HG03039 (cell line): ENCODE results near the gene SYCE3.
A peak's percentile ranks its signal among the peaks of the same experiment; 100 is the strongest.

Source experiments
- ATAC-seq: cut with Tn5 transposase; IDR thresholded peaks from one replicate; pipeline ENCODE4 v1.9.1; 2021; ENCODE audit warnings: mild to moderate bottlenecking, moderate library complexity; ENCODE audit not compliant: unreplicated experiment

SYCE3 gene

GRCh38 chr22:50600967-50601668 is 38.4 kb upstream of the SYCE3 start:
- ATAC-seq = no peak

GRCh38 chr22:50600538-50600937 is 37.8 kb upstream of the SYCE3 start, which contains the start of gene MAPK8IP2:
Gene MAPK8IP2 (plus strand): TSS chr22:50600793. CDS start chr22:50600819, 26 bp downstream.
- ATAC-seq = no peak

GRCh38 chr22:50599816-50600455 is 37.2 kb upstream of the SYCE3 start:
- no peak for ATAC-seq

GRCh38 chr22:50597097-50597496 is 34.4 kb upstream of the SYCE3 start:
- ATAC-seq = no peak

GRCh38 chr22:50595189-50595588 is 32.5 kb upstream of the SYCE3 start:
- ATAC-seq = no peak

GRCh38 chr22:50587407-50587806 is 24.7 kb upstream of the SYCE3 start:
- no peak for ATAC-seq

GRCh38 chr22:50586416-50586815 is 23.7 kb upstream of the SYCE3 start:
- ATAC-seq = no peak

GRCh38 chr22:50585781-50586180 is 23.1 kb upstream of the SYCE3 start:
- no peak for ATAC-seq

- ATAC-seq = no peak
Observed at GRCh38 chr22:50585238-50585637, 22.5 kb upstream of the SYCE3 start.

- no peak for ATAC-seq
Observed at GRCh38 chr22:50584106-50585096, 21.7 kb upstream of the SYCE3 start.

- ATAC-seq = peak; percentile 18
Observed at GRCh38 chr22:50583294-50583861, 20.7 kb upstream of the SYCE3 start.

GRCh38 chr22:50582493-50583293 is 20.0 kb upstream of the SYCE3 start, which contains the start of gene CHKB:
Gene CHKB (minus strand): TSS chr22:50582849. CDS start chr22:50582781, 68 bp downstream.
- peak; percentile 91 for ATAC-seq

GRCh38 chr22:50581950-50582492 is 19.3 kb upstream of the SYCE3 start:
- peak; percentile 10 for ATAC-seq

GRCh38 chr22:50581031-50581949 is 18.6 kb upstream of the SYCE3 start:
- no peak for ATAC-seq

- ATAC-seq = no peak
Observed at GRCh38 chr22:50579752-50580151, 17.0 kb upstream of the SYCE3 start.

- ATAC-seq = no peak
Observed at GRCh38 chr22:50578776-50579310, 16.1 kb upstream of the SYCE3 start.

- no peak for ATAC-seq
Observed at GRCh38 chr22:50577987-50578775, 15.5 kb upstream of the SYCE3 start, which contains the start of gene CPT1B. Gene CPT1B (minus strand): TSS chr22:50578427. CDS start chr22:50577915, 512 bp downstream.

GRCh38 chr22:50577697-50577986 is 14.9 kb upstream of the SYCE3 start:
- ATAC-seq = no peak
